HG02884 (cell line): ENCODE data around the gene ZNF232.
"Not testable (repeated sequence)": the region's sequence is repeated elsewhere in the genome, so short reads cannot be mapped to it uniquely, and the experiment has no call there.

Experiments used
- ATAC-seq: cut with Tn5 transposase; IDR thresholded peaks from one replicate; pipeline ENCODE4 v1.9.1; 2021; ENCODE audit warnings: mild to moderate bottlenecking, moderate library complexity; ENCODE audit not compliant: unreplicated experiment

Gene ZNF232

DNA sequence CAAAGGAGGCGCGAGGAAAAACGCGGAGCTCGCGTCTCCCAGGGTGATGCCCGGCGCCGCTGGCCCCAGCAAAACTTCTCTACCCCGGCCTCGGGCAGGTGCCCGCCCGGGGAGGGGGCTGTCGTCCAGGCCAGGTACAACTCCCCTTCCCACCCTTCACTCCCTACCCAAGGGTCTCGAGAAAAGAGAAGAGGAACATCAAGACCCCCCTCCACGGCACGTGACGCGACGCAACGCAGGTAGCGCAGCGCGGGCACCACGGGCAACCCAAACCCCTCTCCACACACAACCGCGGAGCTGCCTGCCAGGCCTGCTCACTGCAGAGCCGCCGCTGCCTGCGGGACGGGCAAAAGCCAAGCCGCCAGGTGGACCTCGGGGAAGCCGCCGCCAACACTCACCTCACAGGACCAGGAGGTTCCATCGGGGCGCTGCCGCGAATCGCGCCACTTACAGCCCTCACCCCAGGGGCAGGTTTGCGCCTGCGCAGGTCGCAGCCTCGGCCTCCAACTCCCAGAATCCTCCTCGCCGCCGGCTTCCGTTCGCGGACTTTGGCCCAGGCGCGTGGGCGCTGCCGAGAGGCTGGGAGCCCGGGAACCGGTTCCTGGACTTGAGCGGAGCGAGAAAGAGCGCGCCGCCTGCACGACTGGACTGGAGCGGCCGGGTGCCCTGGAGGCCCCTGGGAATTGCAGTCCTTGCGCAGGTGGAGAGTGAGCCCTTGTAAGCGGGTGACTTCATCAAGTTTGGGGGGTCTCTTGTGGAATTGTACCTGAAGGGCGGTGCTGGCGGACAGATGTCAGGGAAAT is at the start of gene ZNF232:
ZNF232 (minus strand) TSS at position 477 of the 803 bp plus-strand sequence; CDS start at position 421, 56 bp downstream.
- ATAC-seq: peak; percentile 47

DNA sequence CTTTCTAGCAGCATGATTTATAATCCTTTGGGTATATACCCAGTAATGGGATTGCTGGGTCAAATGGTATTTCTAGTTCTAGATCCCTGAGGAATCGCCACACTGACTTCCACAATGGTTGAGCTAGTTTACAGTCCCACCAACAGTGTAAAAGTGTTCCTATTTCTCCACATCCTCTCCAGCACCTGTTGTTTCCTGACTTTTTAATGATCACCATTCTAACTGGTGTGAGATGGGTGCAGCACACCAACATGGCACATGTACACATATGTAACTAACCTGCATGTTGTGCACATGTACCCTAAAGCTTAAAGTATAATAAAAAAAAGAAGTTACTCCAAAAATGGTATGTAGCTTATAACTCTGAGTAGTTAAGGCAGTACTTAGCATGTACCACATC is 49.0 kb upstream of the ZNF232 start:
- not testable (repeated sequence) for ATAC-seq

DNA sequence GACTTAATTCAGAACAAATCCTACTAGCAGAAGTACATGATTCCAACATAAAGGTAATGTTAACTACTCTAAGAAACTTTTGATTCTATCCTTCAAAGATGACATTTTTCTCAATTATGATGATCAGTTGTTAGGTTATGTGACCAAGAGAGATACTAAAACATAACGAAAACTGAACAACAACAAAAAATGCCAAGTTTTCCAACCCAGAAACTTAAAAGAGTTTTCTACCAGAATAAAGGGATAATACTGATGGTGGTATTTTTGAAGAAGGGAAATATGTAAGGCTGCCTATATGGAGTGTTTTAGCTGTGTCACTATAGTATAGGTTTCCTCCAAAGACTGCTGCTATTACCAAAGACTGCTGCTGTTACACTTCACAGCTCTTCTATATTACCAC is 34.4 kb upstream of the ZNF232 start:
- ATAC-seq: not testable (repeated sequence)

DNA sequence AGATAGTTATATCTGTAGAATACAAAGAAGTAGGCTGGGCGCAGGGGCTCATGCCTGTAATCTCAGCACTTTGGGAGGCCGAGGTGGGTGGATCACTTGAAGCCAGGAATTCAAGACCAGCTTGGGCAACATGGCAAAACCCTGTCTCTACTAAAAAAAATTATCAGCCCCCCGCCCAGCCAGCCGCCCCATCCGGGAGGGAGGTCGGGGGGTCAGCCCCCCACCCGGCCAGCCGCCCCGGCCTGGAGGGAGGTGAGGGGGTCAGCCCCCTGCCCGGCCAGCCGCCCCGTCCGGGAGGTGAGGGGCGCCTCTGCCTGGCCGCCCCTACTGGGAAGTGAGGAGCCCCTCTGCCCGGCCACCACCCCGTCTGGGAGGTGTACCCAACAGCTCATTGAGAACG is 31.2 kb upstream of the ZNF232 start:
- not testable (repeated sequence) for ATAC-seq

DNA sequence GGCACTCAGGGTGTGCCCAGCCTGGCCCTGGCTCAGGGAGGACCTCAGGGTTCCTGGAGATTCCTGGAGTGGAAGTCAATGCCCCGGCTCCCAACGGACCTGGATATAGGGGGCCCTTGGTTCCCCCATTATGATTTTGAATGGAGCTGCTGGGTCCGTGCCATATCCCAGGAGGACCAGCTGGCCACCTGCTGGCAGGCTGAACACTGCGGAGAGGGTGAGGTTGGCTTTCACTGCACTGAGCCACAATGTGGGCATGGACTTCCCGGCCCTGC is 27.7 kb upstream of the ZNF232 start:
- no peak for ATAC-seq

DNA sequence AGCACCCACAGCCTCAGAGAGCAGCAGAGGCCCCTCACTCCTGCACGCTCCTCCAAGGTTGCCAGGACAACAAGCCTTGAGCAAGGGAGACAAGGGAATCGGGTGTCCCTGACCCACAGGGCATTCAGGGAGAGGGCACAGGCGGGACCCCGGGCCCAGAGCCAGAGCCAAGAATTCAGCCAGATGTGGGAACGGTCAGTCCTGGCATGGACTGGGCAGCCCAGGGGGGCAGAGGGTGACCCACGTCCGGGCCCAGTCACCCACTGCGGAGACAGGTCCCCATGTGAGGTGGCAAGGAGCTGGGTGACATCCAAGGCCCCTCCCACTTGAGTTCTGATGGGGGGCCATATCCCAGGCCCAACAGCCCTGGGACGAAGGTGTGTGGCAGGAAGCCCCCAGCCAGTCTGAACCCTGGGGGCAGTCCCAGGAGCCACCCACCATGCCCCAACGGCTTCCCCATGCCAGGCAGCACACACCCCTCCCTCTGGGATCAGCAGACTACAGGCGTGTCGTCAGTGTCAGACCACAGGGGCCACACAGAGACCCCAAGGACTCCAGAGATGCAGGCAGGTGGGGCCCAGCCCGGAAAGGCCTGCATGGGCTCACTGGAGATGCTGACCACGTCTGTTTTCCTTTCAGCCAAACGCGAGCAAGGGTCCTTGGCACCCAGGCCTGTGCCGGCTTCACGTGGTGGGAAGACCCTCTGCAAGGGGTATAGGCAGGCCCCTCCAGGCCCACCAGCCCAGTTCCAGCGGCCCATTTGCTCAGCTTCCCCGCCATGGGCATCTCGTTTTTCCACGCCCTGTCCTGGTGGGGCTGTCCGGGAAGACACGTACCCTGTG is 27.2 kb upstream of the ZNF232 start:
- ATAC-seq: no peak

DNA sequence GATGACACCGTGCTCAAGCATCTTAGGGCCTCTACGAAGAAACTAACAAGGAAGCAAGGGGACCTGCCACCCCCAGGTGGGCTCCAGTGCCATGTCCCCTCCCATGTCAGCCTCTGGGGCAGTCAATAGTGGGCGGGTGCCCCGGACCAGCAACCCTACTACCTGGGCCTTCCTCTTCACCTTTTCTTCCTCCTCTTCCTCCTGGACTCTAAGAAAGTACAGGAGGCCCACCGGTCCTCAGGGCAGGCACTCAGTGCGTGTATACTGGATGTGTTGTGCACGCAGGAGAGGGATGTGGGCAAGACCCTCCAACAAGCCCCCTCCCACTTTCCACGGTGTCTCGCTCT is 26.5 kb upstream of the ZNF232 start:
- not testable (repeated sequence) for ATAC-seq

DNA sequence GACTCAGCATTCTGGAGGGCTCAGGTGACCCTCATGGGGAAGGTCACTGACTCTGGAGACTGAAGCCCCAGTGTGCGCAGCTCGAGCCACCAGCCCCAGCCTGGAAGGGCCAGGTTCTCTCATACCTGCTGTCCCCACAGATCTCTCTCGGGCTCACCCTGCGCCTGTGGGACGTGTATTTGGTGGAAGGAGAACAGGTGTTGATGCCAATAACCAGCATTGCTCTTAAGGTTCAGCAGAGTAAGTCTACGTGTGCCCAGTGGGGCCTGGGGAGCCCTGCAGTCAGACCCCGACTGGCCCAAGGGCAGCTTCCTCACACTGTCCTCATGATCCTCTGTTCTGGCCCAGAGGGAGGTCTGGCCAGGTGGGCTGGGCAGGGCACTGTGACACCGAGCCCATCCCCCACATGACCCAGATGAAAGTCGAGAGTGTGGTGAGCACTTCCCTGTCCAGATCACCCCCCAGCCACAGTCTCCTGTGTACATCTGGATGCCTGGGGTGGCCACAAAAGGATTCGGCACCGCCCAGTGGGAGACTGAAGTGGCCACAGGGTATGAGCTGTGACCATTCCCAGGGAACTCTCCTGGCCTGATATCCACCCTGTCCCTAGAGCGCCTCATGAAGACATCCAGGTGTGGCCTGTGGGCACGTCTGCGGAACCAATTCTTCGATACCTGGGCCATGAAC is 26.0 kb upstream of the ZNF232 start:
- ATAC-seq: not testable (repeated sequence)

DNA sequence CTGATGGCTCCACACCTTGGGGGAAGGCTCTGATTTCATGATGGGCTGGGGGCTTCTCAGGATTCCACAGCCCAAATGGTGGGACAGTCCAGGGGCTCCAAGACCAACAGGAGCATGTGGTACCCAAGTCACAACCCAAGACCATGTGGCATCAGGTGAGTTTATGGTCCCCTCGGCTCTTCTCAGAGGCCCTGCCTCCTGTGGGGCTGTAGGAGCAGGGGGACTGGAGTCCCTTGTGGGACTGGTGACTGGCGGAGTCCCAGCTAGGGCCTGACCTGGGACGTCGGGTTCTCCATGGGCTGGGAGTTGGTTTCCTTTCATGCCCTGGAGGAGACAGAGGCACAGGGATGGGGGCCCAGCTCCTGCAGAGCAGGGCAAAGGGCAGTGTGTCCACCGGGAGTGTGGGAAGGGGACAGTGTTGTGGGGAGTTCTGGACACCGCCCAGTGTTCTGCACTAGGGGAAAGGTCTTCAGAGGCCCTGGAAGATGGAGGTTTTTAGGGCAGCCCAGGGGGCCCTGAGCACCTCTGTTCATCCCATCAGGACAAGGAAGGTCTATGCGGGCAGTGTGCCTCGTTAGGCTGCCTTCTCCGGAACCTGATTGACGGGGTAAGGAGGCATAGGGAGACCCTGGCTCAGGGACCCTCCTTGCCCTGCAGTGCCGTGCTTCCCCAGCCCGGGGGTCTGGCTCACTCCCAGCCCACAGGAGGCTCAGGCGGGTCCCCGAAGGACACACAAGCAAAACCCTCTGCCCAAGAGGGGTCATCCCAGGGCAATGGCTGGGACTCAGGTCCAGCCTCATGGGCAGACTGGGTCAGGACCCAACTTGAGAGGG is 25.1 kb upstream of the ZNF232 start:
- not testable (repeated sequence) for ATAC-seq

DNA sequence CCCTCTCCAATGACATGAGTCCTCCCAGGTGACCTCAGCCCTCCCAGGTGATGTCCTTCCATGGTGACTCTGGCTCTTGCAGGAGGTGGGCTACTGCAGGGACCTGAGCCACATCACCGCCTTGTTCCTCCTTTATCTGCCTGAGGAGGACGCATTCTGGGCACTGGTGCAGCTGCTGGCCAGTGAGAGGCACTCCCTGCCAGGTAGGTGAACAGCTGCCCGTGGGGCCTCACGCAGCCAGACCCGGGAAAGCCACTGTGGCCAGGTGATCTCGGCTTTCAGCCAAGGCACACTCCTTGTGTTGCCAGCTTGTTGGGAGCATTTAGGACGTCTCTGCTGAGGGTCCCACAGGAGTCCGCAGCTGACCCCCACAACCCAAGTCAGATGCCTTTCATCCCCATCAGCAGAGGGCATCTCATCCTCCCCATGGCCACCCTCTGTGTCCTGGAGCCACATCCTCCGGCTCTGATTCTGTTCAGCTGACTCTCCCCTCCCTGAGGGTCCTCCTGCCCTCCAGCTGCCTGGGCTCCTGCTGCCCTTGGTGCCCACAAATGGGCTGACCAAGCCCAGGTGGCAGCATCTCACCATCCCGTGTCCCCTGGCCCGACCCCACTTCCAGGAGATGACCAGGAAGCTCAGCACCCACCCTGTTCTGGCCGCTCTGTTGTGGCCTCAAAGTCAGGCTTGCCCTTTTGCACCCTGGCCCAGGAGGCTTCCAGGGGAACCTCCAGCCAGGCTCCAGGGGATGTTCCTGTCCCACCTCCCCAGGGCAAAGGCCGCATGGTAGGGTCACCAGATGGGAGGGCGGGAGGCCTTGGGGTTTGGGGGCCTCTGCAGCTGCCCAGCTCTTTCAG is 24.3 kb upstream of the ZNF232 start:
- no peak for ATAC-seq

DNA sequence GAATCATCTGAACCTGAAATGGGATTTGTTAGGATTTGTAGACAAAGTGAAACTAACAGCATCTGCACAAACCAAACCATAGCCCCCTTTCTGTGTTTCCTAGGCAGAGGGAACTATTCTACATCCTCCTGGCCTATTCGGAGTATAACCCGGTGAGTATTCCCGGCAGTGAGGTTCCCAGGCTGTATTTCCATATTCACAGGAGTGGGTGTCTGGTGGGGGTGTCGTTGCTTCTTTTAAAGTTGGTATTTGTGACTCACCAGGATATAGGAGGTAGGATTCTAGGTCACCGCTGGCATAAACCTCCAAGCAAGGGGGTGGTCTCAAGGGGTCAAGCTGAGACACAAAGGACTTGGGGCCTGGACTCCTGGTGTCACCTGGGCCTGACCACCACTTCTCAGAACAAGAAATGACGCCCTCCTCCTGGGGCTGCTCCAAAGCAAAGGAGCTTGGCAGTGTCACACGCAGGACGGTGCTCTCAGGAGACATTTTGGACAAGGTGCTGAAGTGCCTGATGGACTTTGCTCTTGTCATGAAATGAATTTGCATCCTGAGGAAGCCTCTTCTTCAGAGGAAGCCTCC is 23.5 kb upstream of the ZNF232 start:
- not testable (repeated sequence) for ATAC-seq

DNA sequence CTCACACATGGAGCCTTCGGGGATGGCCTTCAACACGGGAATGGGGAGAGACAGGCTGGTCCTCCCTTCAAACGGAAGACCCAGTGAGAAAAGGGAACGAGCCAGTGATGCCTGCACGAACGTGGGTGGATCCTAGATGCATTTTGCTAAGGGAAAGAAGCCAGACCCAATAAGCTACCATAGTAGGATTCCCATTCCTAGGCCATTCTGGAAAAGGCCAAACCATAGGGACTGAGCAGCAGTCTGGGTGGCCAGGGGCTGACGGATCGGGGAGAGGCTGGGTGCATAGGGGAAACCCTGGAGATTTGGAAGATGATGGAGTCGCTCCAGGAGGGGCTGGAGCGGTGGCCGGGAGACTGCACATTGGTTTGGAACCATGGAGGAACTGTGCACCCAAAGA is 22.9 kb upstream of the ZNF232 start:
- ATAC-seq: not testable (repeated sequence)

DNA sequence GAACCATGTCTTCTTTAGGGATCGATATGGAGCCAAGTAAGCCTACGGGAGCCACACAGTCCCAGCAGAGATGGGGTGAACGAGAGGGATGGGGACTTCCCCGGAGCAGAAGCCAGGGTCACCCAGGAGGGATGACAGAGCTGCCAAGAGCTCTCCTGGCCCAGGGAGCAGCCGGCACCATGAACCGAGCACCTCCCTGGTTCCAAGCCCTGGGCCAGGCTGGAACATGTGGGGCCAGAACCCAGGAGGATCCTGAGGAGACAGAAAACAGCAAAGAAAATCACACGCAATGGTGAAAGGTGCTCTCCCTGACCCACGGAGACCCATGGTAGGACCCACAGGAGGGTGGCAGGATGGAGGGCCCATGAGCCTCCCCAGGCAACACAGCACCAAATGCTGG is 22.3 kb upstream of the ZNF232 start:
- not testable (repeated sequence) for ATAC-seq

DNA sequence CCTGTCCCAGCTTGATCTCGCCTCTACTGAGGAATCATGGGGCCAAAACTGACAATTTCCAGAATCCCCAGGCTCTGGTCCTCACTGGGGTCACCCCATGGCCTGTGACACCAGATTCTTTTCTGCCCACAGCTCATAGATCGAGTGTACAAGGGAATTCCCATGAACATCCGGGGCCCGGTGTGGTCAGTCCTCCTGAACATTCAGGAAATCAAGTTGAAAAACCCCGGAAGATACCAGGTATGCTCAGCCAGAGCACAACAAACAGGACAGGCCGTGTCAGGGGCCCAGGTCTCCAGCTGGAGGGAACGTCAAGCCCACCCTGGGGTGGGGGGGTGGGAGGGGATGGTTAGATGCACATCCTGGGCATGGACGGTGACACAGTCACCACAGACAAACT is 21.6 kb upstream of the ZNF232 start:
- no peak for ATAC-seq

DNA sequence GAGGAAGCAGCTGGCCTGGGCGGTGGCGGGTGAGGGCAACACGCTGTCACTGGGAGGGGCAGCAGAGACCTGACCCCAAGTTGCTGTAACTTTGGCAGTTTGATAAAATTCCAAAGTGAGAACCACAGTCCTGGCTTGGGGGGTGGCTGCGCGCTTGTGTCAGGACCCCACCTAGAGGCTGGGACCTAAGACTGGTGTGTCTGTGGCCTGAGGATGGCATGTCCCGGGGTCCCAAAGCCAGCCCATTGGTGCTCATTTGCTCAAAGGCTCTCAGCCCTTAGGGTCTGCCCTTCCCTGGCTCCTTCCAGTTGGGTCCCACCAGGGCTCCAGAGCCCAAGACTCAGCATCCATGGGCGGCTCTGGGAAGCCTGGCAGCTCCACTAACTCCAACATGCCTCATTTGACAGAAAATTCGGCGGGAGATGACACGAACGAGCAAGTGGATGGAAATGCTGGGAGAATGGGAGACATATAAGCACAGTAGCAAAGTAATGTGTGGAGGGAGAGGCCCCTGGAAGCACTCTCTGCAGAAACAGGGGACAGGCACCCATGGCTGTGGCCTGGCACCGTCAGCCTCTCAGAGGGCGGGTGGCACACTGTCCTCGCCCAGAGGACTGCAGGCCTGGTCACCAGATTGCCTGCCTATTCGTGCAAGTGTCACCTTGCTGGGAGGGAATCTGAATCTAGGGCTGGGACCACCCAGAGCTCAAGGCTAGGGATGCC is 21.0 kb upstream of the ZNF232 start:
- not testable (repeated sequence) for ATAC-seq

DNA sequence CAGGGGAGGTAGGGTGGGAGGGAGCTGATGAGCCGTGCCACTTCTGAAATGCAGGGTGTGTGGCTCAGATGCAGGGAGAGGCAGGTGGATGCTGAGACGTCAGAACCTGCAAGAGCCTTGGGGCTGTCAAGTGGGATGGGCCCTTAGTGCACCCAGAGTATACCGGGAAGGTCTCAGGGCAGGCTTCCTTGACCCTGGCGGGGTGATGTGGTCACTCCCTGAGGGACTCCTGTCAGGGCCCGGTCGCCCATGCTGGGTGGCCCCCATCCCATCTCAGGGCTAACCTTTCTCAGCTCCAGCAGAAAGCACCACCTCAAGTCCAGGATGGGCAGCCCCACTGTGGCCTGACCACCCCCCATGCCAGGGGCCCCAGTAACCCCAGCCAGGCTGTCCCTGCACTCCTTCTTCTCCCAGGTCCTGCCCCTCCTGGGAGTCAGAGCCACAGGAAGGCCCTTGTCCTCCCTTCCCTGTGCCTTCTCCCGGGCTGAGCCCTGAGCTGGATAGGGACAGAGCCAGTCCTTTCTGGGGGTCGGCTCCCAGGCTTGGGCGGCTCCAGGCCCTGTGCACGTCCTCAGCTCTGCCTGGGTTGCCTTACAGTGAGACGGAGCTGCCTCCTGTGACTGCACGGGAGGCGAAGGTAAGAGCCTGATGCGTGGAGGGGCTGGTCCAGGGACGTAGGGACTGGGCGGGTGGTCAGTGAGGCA is 20.3 kb upstream of the ZNF232 start:
- not testable (repeated sequence) for ATAC-seq

DNA sequence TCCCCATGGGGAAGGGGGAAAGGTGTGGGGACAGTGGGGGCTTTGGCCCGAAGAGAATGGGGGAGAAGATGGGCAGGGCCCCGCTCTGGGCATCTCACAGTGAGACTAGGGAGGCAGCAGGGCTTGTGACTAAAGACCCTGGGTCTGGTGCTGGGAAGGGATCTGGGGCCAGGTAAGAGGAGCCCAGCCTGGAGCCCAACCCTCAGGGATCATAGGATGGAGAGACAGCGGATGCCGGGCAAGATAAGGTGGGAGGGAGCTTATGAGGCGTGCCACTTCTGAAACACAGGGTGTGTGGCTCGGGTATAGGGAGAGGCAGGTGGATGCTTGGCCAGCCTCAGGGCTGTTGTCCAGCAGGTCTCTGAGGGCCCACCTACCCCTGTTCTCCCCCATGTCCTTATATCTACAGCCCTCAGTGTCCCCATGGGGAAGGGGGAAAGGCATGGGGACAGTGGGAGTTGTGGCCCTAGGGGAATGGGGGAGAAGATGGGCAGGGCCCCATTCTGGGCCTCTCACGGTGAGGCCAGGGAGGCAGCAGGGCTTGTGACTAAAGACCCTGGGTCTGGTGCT is 19.6 kb upstream of the ZNF232 start:
- no peak for ATAC-seq

DNA sequence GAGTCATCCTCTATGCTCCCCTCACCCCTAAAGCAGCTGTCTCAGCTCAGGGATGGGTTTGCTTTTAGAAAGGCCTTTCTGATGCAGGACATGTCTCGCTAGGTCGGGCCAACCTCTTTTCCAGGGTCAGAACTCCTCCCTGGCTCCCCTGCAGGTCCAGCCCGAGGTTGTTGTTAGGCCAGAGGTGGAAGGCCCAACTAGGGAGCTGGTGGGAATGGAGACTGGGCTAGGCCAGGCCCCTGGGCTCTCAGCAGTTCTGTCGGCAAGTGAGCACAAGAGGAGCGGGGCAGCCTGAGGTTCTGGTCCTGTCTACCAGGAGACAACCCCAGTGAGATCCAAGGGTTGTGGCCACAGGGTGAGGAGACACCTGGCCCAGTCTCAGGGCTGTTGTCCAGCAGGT is 19.0 kb upstream of the ZNF232 start:
- ATAC-seq: not testable (repeated sequence)
